ENCODE measurements around the gene MAD1L1.

Gene MAD1L1

DNA sequence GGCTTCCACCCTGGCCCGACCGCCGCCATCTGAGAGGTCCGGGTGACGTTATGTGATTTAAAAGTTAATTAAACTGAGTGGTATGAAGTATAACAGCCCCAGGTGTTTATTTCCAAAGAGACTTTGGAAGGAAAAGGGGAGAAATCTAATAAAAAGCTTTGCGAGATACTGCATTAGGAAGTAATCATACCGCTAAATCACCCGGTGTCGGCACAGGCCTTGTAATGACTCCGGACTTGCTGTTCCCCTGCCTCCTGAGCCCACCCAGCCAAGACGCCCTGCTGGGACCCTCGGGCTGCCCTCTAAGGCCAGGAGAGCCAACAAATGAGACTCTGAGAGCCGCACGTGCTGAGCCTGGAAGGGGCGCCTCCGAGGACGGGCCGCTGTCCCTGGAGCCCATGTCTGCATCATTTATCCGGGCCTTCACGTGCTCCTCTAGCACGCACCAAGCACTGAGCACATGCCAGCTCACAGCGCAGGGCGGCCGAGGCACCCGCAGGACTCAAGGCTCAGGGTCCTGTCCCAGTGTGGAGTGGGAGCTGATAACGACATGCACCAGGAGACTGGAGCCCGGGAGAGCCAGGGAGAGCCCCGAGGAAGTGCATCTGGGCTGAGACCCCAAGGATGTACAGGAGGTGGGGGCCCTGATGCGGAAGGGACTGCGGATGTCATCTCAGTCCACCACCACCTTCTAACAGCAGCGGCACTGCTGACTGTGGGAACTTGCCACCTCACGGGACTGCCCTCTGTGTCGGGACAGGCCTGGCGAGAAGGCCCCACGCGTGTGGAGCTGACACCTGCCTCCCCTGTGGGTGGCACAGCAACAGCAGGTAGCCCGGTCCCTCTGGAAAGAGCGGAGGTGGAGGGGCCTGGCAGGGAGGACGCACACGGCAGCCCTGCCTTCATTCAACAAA, 380.0 kb downstream of the MAD1L1 start:
- peak; percentile 17 for DNase-seq
- H3K9me3 Mint-ChIP-seq = peaks cover 2% of the 10 kb centered on the region
- H3K4me3 Mint-ChIP-seq = no peak overlapping the region
- CTCF ChIA-PET = no interaction called here
- H3K27me3 Mint-ChIP-seq = peaks cover 4% of the 10 kb centered on the region
- no peak overlapping the region for H3K27ac Mint-ChIP-seq
- H3K36me3 Mint-ChIP-seq = peaks cover 2% of the 10 kb centered on the region
- peaks cover 29% of the 10 kb centered on the region for H3K4me1 Mint-ChIP-seq

DNA sequence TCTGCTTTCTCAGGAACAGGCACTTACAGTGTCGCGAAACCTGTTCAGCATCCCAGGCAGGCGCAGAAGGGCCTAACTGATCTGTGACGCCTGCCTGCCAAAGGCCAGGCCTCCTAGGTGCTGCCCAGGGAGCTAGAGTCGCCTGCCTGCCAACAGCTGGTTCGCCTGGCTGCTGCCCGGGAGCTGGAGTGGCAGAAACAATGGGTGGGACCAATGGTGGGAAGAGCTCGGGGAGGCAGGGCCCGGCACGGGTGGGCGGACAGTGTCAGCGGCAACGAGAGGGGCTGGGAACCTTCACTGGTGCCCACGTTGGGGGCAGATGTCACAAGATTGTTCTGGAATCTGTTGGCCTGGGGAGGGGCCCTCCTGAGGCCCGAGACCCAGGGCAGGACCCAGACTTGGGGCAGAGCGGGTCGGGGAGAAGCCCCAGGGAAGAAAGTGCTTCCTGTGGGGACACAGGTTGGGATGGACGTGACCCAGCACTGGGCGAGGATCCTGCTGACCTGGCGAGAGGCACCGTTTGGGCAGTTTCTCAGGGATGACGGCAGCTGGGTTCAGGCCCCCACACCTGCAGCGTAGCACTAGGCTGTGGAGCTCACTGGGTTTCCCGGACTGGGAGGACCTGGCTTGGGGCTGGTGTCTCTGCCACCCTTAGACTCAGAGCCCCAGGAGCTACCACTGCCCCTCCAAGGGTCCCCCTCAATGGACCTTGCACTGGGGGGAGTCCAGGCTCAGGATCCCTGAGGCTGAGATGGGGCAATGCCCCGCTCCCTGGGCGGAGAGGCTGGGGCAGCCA, 380.8 kb downstream of the MAD1L1 start:
- Mint-ChIP-seq H3K27me3 (peaks cover 4% of the 10 kb centered on the region), H3K4me3 (no peak overlapping the region), H3K4me1 (peaks cover 29% of the 10 kb centered on the region), H3K36me3 (peaks cover 4% of the 10 kb centered on the region), H3K9me3 (peaks cover 2% of the 10 kb centered on the region), H3K27ac (no peak overlapping the region)
- no peak for DNase-seq
- CTCF ChIA-PET = no interaction called here

DNA sequence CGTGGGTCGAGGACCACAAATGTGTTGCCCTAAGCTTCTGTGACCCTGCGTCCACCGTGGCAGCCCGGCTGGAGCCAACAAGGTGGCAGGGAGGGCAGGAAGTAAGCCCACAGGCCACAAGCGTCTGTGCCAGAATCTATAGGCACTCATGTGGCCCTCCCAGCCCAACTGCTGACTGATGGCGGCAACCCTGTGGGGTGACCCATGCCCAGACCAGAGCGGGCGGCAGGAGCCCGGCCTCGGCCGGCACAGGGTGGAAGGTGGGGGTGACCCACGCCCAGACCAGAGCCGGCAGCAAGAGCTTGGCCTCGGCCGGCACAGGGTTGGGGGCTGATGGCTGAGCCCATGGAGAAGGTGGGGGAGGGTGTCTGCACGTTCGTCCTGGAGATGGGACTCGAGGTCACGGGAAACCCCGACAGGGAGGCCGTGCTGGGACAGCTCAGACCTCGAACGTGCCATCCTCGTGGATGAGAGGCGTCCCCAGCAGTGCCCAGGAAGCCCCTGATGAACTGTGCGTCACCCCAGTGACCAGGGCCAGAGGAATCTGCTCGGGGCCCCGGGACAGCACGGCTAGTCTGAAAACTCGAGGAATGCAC, 381.7 kb downstream of the MAD1L1 start:
- H3K4me3 Mint-ChIP-seq = no peak overlapping the region
- peaks cover 29% of the 10 kb centered on the region for H3K4me1 Mint-ChIP-seq

DNA sequence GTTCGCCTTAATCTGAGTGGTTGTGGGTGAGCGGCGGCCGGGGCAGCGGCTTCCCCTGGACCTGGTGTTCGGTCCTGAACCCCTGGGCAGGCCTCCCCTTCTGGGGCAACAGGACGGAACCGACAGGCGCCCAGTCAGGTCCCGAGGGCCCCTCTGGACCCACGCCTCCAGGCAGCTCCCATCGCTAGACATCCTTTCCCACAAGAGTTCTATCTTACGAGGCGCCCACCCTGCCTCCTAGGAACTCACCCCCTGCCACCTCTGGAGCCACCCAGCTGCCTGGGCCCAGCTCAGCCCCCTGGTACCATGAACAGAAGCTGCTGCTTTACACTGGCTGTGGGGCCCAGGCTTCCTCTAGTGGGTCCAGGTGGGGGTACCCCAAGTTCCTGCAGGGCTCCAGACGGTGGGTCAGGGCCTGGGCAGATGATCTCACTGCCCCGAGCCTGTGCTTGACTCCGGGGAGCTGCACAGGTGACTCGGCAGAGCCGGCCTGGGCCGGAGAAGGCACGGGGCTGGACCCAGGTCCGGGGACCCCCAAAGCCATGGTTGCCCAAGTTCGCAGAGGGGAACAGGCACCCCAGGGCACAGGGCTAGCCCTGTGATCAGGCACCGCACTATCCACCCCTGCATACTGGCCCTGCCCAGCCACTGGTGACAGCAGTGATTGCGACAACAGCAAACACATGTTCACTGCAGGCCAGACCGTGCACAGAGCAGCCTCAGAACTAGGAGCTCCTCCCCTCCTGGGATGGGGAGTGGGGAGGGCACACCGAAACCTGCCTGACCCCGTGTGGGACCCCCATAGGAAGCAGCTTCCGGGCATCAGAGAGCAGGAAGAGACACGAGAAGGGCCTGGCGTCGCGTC, 382.4 kb downstream of the MAD1L1 start:
- H3K27ac Mint-ChIP-seq = peak overlapping the region; percentile 49
- DNase-seq = no peak
- H3K4me3 Mint-ChIP-seq = no peak overlapping the region
- peaks cover 8% of the 10 kb centered on the region for H3K36me3 Mint-ChIP-seq
- H3K9me3 Mint-ChIP-seq = no peaks in the 10 kb centered on the region
- H3K27me3 Mint-ChIP-seq = peaks cover 4% of the 10 kb centered on the region
- CTCF ChIA-PET = no interaction called here
- H3K4me1 Mint-ChIP-seq = peaks cover 21% of the 10 kb centered on the region

More for the DNA sequence above, 381.7 kb downstream of the MAD1L1 start:
- Mint-ChIP-seq H3K27me3 (peaks cover 4% of the 10 kb centered on the region), H3K36me3 (peaks cover 7% of the 10 kb centered on the region), H3K9me3 (peaks cover 2% of the 10 kb centered on the region), H3K27ac (no peak overlapping the region)
- CTCF ChIA-PET = no interaction called here
- no peak for DNase-seq

DNA sequence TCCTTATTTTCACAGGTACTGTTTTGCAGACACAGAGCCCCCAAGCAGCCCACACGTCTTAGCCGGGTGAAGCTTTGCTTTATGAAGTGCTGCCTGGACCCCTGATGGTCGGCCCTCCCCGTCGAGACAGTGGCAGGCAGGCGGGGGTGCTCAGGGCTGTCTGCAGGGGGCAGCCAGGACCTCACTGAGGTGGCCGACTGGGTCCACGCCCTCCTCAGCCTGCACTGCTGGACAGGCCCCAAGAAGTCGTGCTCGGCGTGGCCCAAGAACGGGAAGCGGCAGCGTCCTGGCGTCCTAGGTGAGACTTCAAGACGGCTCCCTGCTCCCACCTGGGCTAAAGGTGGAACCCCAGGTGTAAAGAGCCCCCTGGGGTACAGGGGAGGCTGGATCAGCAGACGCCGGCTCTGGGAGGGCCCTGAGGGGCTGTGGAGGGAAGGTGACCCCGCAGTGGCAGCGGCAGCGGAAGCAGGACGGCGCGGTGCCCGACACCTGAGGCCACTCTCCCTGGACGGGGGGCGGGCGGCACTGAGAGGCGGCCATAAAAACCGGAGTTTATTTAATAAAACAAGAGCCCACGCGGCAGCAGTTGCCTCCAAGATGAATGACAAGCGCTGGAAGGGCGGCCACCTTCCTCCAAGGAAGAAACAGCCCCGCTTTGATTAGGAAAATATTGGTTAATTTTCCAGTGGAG, 383.2 kb downstream of the MAD1L1 start:
- H3K36me3 Mint-ChIP-seq = peaks cover 10% of the 10 kb centered on the region
- no peak for DNase-seq
- H3K4me3 Mint-ChIP-seq = no peak overlapping the region
- peaks cover 2% of the 10 kb centered on the region for H3K27me3 Mint-ChIP-seq
- H3K27ac Mint-ChIP-seq = no peak overlapping the region
- CTCF ChIA-PET = no interaction called here
- H3K9me3 Mint-ChIP-seq = no peaks in the 10 kb centered on the region
- peaks cover 13% of the 10 kb centered on the region for H3K4me1 Mint-ChIP-seq

DNA sequence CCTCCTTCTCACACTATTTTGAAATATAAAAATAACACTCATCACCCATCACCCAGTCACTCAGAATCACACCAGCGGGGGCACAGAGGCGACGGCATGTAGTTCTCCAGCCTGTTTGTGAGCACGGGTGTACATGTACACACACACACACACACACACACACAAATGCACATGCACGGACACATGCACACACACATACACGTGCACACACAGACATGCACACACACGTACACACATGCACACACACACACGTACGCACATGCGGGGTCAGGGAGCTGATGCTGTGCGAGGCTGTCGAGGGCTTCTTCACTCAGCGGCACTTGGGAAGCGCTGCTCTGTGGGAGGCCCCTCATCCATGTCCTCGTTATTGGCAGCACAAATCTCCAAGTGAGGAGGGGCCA, 383.8 kb downstream of the MAD1L1 start:
- no peaks in the 10 kb centered on the region for H3K27me3 Mint-ChIP-seq
- H3K4me1 Mint-ChIP-seq = peaks cover 9% of the 10 kb centered on the region
- DNase-seq = no peak
- no peak overlapping the region for H3K27ac Mint-ChIP-seq
- peaks cover 9% of the 10 kb centered on the region for H3K36me3 Mint-ChIP-seq
- no peaks in the 10 kb centered on the region for H3K9me3 Mint-ChIP-seq
- CTCF ChIA-PET = no interaction called here
- no peak overlapping the region for H3K4me3 Mint-ChIP-seq

DNA sequence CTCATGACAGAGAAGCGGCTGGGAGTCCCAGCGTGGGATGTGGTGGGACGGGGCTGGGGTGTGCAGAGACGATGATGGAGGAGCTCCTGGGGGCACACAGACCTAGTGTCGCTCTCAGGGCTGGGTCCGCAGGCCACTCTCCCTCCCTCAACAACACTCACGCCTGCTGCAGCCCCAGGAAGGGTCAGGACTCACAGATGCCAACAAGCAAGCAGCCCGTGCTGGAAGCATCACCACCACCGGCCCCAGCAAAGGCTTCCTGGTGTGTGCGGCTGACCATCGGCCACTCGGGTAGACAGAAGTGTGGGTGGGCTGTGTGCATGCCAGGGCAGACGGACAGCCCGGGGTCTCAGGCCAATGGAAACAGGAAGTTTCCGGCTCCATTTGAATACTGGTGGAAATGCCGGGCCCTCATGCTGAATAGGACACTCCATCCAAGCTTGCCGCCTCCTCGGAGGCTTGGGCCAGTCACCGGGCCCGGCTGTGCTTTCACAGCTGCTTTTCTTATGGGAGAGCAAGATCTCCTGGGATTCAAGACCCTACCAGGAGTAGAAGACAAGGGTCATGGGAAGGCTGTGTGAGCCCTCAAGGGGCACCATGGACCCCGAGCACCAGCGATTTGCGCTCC, 384.6 kb downstream of the MAD1L1 start:
- DNase-seq = no peak
- CTCF ChIA-PET = no interaction called here
- no peak overlapping the region for H3K27ac Mint-ChIP-seq

DNA sequence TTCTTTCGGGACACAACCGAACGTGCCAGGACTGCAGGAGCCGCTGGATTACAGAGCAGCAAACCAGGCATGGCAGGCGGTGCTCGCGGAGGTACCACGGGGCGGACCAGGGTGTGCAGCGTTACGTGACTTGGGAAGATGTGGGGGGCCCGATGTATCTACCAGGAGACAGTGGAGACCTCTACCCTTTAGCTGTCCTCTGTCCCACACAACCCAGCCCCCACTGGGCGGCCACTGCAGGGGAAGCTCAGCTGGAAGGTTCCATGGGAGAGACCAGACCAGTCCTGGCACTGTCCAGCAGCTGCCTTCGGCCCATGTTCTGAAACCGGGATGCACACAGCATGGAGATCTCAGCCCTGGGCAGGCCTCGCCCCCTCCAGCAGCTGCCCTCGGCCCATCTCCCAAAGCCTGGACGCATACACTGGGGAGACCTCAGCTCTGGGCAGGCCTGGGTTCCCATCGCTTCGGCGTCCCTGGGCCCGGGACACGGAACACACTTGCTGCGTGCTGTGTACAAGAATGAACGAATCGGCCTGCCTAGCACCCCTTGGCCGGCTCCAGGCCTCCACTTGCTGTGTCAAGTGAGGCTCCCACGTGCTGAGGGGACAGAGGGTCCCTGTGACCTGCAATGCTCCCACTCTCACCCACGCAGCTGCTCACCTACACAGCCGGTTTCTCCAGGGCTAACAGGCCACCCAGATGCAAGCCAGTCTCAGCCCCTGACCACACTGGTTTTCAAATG, 385.3 kb downstream of the MAD1L1 start:
- CTCF ChIA-PET = no interaction called here
- H3K36me3 Mint-ChIP-seq = peaks cover 9% of the 10 kb centered on the region

More for the DNA sequence above, 384.6 kb downstream of the MAD1L1 start:
- H3K4me3 Mint-ChIP-seq = no peak overlapping the region
- H3K9me3 Mint-ChIP-seq = no peaks in the 10 kb centered on the region
- peaks cover 2% of the 10 kb centered on the region for H3K4me1 Mint-ChIP-seq
- H3K27me3 Mint-ChIP-seq = no peaks in the 10 kb centered on the region
- peaks cover 9% of the 10 kb centered on the region for H3K36me3 Mint-ChIP-seq

DNA sequence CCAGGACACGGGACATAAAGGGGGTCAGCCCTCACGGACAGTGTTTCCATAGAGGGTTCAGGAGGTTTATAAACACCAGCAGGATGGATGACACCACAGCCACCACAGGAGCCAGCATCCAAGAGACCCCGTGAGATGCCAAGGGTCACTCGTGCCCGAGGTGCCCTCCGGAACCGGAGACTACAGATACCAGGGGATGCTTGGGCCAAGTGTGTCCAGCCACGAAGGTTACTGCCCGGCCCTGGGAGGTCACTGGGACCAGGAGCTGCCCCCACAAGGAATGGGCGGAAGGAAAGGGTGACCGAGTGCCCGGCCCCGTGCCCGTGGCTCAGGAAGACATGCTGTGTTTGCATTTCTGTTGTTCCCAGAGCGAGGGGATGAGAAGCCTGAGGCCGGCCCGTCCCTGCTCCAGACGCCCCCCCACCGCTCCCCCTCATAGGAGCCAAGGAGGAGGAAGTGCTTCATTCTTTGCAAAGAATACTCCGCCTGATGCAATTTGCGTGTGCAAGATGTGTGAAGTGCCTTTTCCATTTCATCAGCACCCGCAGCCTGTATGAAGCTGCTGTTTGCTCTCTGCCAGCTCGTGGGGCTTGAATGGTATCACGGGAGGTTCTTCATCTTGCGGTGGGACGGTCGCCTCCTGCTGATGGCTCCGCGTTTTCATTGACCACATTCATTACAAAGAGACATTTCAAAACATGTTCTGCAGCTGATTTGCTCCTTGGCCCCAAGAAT, 386.2 kb downstream of the MAD1L1 start:
- H3K9me3 Mint-ChIP-seq = no peaks in the 10 kb centered on the region
- peaks cover 13% of the 10 kb centered on the region for H3K36me3 Mint-ChIP-seq

More for the DNA sequence above, 385.3 kb downstream of the MAD1L1 start:
- no peak overlapping the region for H3K4me3 Mint-ChIP-seq
- no peak for DNase-seq
- H3K4me1 Mint-ChIP-seq = no peaks in the 10 kb centered on the region
- no peaks in the 10 kb centered on the region for H3K27me3 Mint-ChIP-seq
- H3K27ac Mint-ChIP-seq = no peak overlapping the region
- no peaks in the 10 kb centered on the region for H3K9me3 Mint-ChIP-seq

DNA sequence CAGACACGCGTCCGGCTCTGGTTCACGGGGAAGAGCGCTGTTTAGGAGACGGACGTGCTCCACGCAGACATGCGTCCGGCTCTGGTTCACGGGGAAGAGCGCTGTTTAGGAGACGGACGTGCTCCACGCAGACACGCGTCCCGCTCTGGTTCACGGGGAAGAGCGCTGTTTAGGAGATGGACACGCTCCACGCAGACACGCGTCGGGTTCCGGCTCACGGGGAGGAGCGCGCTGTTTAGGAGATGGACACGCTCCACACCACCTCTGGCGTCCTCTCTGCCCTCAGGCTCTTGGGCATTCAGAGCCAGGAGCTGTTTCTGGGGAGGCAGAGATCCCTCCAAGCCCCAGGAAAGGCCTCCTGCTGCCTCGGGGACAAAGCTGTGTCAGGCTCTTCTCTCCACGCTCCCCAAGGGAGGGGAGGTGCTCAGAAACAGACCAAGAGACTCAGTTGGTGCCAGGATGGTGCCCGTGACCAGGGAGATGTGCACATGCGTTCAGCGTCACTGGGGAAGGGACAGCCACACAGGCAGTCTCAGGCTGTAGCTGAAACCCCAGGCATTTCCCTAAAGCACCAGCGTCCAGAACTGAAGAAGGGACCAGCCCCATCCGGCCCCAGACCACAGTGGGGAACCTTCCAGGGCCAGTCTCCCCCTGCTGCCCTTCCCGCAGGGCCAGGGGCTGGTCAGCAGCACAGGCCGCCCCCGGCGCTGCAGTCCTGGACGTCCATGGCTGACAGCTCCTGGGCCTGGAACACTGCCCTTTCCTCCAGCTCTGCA, 387.0 kb downstream of the MAD1L1 start:
- Mint-ChIP-seq H3K9me3 (no peaks in the 10 kb centered on the region), H3K4me3 (no peak overlapping the region), H3K4me1 (no peaks in the 10 kb centered on the region), H3K27ac (no peak overlapping the region), H3K36me3 (peaks cover 13% of the 10 kb centered on the region), H3K27me3 (no peaks in the 10 kb centered on the region)
- CTCF ChIA-PET = no interaction called here
- peak; percentile 11 for DNase-seq

More for the DNA sequence above, 386.2 kb downstream of the MAD1L1 start:
- no peak for DNase-seq
- Mint-ChIP-seq H3K27ac (peak overlapping the region; percentile 52), H3K4me1 (no peaks in the 10 kb centered on the region), H3K27me3 (no peaks in the 10 kb centered on the region), H3K4me3 (no peak overlapping the region)
- CTCF ChIA-PET = no interaction called here

DNA sequence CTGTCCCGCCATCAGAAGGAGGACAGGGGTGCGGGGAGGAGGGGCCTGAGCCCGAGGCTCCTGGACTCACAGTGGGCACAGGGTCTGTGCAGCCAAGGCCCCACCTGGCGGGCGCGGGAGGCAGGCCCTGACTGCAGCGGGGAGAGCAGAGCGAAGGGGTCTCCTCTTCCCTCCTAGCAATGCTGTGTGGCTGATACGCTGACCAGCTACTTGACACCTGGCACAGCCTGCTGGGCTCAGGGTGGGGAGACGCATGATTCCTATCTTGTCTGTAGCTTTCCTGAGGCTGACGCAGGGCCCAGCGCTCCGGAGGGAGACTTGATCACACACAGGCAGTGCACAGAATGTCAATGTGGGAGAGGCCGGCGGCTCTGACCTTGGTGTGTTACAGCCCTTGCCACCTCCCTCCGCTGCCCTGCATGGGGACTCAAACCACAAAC, 387.8 kb downstream of the MAD1L1 start:
- H3K27ac Mint-ChIP-seq = no peak overlapping the region
- no peaks in the 10 kb centered on the region for H3K4me1 Mint-ChIP-seq
- CTCF ChIA-PET = no interaction called here

More for the DNA sequence above, 387.8 kb downstream of the MAD1L1 start:
- DNase-seq = peak; percentile 10
- Mint-ChIP-seq H3K4me3 (no peak overlapping the region), H3K27me3 (no peaks in the 10 kb centered on the region), H3K9me3 (no peaks in the 10 kb centered on the region), H3K36me3 (peaks cover 13% of the 10 kb centered on the region)
